Right hindlimb (tissue), 1 donor: ENCODE results near the gene STMN3.

Source experiments
- DNase-seq: peaks from one replicate; pipeline ENCODE4 v3.0.0-alpha.2; 2018

The STMN3 gene

GRCh38 chr20:63653041-63653973, at the start of gene STMN3:
Gene STMN3, minus strand, starts transcription at chr20:63653424. Its CDS starts 79 bp downstream, at chr20:63653345.
- peak; percentile 95 for DNase-seq

- DNase-seq = no peak
These were observed 48.9 kb upstream of the STMN3 start for GRCh38 chr20:63702036-63702665.

GRCh38 chr20:63701329-63702035, 48.3 kb upstream of the STMN3 start:
- DNase-seq = peak; percentile 29

GRCh38 chr20:63701051-63701328, 47.8 kb upstream of the STMN3 start:
- no peak for DNase-seq

- DNase-seq = peak; percentile 28
These were observed 47.2 kb upstream of the STMN3 start for GRCh38 chr20:63700199-63701050.

GRCh38 chr20:63699466-63700198, 46.4 kb upstream of the STMN3 start:
- DNase-seq = peak; percentile 35

GRCh38 chr20:63698739-63699465, 45.7 kb upstream of the STMN3 start:
- DNase-seq = peak; percentile 68

- peak; percentile 28 for DNase-seq
These were observed 44.8 kb upstream of the STMN3 start for GRCh38 chr20:63697868-63698545.

GRCh38 chr20:63697357-63697867, 44.2 kb upstream of the STMN3 start:
- peak; percentile 57 for DNase-seq

- DNase-seq = no peak
These were observed 43.6 kb upstream of the STMN3 start, which contains the start of gene TNFRSF6B for GRCh38 chr20:63696628-63697356. Gene TNFRSF6B, plus strand, starts transcription at chr20:63696652. Its CDS starts 116 bp downstream, at chr20:63696768.

GRCh38 chr20:63696306-63696627, 43.0 kb upstream of the STMN3 start:
- DNase-seq = peak; percentile 45

GRCh38 chr20:63695424-63696305, 42.4 kb upstream of the STMN3 start:
- peak; percentile 24 for DNase-seq

GRCh38 chr20:63694584-63695423, 41.6 kb upstream of the STMN3 start:
- peak; percentile 25 for DNase-seq

- DNase-seq = peak; percentile 21
These were observed 40.7 kb upstream of the STMN3 start for GRCh38 chr20:63693733-63694583.

GRCh38 chr20:63693083-63693732, 40.0 kb upstream of the STMN3 start:
- DNase-seq = peak; percentile 43
